KG1 (cell line): Measurements from ENCODE around the gene IER3IP1.
"Not testable (repeated sequence)": the region's sequence is repeated elsewhere in the genome, so short reads cannot be mapped to it uniquely, and the experiment has no call there.

Experiments used
- DNase-seq: peaks from one replicate; lab custom pipeline; 2025; lab: John Stamatoyannopoulos, UW

Gene IER3IP1, protein sequence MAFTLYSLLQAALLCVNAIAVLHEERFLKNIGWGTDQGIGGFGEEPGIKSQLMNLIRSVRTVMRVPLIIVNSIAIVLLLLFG

GRCh38 chr18:47175898-47176575, at the start of gene IER3IP1:
Gene IER3IP1 (minus strand): TSS chr18:47176364. CDS start chr18:47176277, 87 bp downstream.
- peak; percentile 43 for DNase-seq

DNA sequence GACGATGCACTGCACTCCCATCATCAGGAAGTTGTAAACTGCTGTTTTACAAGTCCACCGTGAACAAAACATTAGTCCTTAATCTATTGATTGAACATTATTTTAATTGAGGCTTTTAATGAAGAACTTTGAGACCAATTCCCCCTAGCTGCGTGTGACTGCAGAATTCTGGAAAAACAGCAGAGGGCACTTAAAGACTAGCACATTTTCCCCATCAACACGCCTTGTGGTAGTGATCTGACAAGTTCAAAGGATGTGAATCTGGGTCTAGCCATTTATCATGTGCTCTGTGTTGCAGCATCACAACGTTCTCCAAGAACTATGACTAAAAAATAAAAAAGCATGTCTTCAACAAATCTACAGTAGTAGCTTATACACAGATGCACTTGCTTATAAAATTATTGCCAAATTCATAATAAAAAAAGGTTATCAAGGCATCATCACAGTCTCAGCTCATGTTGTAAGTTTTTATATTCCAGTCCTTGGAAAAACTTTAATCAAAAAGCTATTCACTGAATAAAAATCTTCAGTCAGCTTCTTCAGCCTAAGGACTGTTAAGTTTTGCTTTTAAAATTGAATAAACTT, 39.5 kb upstream of the IER3IP1 start:
- no peak for DNase-seq

GRCh38 chr18:47209171-47209570, 33.0 kb upstream of the IER3IP1 start:
- DNase-seq: no peak

- DNase-seq: no peak
These were observed 30.9 kb upstream of the IER3IP1 start for GRCh38 chr18:47206945-47207637.

DNA sequence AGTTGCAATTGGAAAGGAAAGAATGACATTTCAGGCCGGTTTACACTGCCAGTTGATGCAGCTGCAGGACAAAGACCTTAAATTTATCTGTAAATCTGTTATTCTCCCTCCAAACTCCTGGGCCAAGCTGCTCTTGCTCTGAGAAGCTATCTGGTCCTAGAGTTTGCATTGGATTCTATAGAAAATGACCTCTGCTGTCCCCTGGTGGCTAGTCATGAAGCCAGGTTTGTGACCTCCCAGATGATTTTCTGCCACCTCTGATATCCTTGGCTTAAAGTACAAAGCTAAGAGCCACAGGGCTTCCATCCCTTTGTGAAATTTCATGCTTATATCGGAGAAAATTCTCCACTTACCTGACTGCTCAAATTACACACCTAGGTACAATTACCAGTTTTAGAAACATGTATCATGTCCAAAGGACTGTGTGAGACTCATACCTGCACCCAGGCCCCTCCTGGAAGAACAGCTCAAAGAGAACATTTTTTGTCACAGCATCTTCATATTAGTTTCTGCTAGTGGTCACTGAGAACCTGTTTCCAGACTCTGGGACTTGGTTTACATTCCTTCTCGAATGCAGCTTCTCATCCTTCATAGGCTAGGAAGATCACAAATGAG, 28.9 kb upstream of the IER3IP1 start:
- DNase-seq: no peak

DNA sequence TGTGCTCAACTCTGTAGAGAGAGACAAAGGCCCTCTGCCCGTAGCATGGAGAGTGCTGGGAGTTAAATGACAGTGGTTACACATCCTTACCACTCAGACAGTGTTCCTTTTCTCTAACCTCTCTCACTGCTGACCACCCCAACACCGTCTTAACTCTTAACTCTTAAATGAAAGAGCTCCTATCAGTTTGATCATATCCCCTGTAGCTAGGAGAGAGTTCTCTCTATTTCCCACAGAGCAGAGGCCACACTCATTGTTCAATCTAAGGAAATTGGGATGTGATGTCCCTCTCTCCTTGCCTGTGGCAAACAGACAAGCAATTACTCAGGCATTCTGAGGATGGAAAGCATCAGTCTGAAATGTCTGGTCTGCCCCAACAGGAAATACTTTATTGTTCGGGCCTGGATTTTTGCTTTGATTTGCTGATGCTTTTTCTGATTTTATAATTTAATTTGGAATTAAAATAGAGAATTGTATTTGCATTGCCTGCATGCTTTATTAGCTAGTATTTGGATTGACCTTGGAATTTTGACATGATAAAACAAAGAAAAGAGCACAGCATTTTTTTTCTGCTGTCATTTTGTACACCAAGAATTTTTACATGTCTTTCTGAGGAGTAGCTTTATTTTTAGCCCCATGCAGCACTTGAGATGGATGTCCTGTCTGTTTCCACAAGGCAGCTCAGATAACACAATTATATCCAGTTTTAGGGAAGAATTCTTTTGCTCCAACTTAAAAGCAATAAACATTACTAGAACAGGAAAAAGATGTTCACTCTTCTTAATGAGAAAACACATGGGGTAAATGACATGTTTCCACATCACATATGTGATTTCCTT, 27.7 kb upstream of the IER3IP1 start:
- DNase-seq: no peak

- DNase-seq: not testable (repeated sequence)
These were observed 19.8 kb upstream of the IER3IP1 start for GRCh38 chr18:47195961-47196360.

DNA sequence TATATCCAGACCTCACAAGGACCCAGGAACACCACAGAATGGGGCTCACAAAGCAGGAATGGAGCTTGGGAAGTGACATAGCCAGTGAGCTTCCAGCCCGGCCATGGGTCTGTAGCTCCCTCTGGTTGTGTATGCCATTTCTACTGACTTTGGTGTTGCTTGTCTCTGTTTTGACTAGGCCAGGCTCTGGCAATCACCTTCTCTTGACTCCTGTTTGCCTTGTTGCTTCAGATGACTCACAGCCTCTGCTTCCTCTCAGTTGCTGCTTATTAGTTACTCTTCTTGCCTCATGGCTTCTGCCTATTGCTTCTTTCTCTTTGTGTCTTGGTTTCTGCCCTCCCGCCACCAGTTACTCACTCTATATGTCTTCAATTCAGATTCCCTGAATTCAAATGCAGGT, 15.8 kb upstream of the IER3IP1 start:
- DNase-seq: no peak

- no peak for DNase-seq
These were observed 11.6 kb upstream of the IER3IP1 start for GRCh38 chr18:47187721-47188120.

DNA sequence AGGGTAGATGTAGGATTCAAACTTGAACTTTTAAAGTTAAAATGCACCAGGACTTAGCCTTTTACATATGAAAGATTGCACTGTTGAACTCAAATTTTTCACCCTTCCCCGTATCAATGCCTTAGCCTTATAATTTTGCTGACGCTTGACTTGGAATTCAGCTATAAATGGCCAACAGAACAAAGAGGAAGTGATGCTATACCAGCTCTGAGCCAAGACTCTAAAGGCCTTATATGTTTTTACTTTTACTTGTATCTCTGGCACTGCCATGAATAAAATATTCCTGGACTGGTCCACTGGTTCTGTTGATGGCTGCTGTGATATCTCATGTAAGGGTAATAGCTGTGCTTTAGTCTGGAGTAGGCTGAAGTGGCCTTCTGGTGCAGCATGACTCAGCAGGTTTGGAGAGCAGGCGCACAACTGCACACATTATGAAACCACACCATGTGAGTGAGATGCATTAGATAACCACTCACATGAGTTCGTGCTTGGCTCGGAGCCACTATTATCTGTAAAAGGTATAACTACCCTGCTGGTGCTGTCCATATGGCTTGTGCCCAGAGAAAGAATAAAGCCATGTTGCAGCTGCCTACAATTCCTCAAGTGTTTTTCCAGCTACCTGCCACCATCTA, 8.4 kb upstream of the IER3IP1 start:
- DNase-seq: no peak

GRCh38 chr18:47182156-47182555, 6.0 kb upstream of the IER3IP1 start:
- DNase-seq: not testable (repeated sequence)

DNA sequence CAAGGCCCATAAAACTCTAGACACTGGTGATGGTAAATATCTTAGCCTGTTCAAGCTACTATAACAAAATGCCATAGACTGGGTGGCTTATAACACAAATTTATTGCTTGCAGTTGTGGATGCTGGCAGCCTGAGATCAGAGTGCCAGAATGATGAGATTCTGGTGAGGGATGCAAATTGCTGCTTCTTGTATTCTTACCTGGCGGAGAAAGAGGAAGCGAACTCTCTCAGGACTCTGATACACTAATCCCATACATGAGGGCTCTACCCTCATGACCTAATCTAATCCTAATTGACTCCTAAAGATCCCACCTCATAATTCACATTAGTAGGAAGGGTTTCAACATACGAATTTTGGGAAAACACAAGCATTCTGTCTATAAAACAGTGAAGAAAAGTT, 4.6 kb upstream of the IER3IP1 start:
- DNase-seq: no peak

DNA sequence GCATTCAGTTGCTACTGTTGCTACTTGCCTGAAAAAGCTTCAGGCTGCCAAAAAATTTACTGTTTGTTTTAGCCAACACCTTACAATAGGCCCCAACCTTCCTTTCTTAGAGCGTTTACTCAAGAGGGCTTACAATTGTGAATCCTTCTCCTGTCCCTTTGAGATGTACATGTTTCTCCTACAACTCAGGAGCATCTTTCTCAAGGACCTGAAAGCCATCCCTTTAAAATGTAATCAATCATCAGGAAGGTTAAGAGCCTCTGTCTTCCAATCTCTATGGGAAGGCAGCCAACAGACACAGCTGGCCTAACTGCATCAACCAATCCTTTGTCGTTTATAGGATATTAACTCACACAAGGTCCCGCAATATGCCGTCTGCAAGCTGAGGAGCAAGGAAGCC, 3.4 kb upstream of the IER3IP1 start:
- no peak for DNase-seq

- no peak for DNase-seq
These were observed 774 bp downstream of the IER3IP1 start for GRCh38 chr18:47175283-47175897.

GRCh38 chr18:47174545-47175116, 1.5 kb downstream of the IER3IP1 start:
- DNase-seq: no peak

GRCh38 chr18:47172476-47172875, 3.7 kb downstream of the IER3IP1 start:
- DNase-seq: no peak

DNA sequence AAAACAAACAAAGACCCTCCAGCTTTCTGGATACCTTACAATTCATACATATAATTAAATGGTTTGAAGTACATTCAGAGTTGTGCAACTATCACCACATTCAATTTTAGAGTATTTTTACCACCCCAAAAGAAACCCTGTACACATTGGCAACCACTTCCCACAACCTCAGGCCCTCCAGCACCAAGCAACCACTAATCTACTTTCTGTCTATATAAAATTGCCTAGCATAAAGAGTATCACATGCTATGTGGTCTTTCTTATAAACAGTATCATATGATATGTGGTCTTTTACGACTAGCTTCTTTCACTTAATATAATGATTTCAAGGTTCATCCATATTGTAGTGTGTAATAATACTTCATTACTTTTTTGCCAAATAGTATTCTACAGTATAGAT, 7.3 kb downstream of the IER3IP1 start:
- DNase-seq: no peak

DNA sequence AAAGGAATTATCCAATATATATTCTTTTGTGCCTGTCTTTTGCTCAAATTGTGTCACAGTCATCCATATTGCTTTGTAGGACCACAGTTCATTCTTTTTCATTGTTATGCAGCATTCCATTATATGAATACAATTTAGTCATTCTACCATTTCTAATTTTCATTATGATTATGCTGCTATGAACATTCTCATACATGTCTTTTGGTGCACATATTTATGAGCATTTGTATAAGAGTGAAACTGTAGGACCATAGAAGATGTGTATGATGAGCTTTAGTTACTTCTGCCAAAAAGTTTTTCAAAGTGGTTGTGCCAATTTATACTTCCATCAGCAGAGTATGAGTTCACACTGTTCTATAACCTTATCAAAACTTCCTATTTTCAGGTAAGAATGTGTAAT, 7.7 kb downstream of the IER3IP1 start:
- no peak for DNase-seq

- DNase-seq: no peak
These were observed 9.9 kb downstream of the IER3IP1 start for GRCh38 chr18:47166294-47166693.

GRCh38 chr18:47163241-47163640, 12.9 kb downstream of the IER3IP1 start:
- DNase-seq: no peak

- no peak for DNase-seq
These were observed 15.9 kb downstream of the IER3IP1 start for GRCh38 chr18:47160256-47160655.
